Lung microvascular endothelial cell (primary cell): ENCODE measurements around the gene ABCA9. TPM values are rescaled to one million over a fixed set of nuclear protein-coding genes. Genes with fewer than 3 reads are reported as not detected.
"Not testable (repeated sequence)": the region's sequence is repeated elsewhere in the genome, so short reads cannot be mapped to it uniquely, and the experiment has no call there.

Experiments
- DNase-seq, 2 donors: peaks; one replicate each; pipeline versions ENCODE4 v3.0.0 to v3.0.0-alpha.2; 2010; ENCODE audit warnings: low read depth in 2 of 2
- total RNA-seq: library from RNA; depleted of rRNA; stranded (reverse); fragments of >200 nt; gene quantifications from 2 replicates; pipeline ENCODE4 v1.2.1, GENCODE V29; 2014

Gene ABCA9
- total RNA-seq, result 0.44 and 1.8 TPM in 2 replicates

DNA sequence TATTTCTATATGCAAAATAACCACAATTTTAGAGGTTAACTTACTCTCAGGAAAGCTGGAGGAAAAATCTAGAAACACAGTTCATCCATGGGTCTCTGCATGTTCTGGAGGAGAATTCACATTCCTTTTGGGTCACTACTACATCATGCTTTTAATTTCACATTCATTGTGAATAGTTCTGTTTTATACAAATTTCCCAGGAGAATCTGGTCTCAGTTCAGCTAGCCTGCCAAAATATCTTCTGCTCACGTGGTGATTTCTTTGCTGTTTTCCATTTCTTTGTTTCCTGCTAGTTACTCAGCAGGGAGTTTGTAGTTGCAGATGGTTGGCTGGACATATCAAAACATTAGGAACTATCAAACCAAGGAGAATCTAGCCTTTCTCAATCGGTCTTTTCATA is at the start of gene ABCA9:
TSS of gene ABCA9 (minus strand) at position 106 of the 400 bp plus-strand sequence. CDS start 9,801 bp downstream, outside the sequence.
- DNase-seq, result peak in 1 of 2 donors; percentile 74

- no peak for DNase-seq
These were observed 45.4 kb upstream of the ABCA9 start for GRCh38 chr17:69105907-69106730.

GRCh38 chr17:69103557-69104233 is 43.0 kb upstream of the ABCA9 start:
- no peak for DNase-seq

DNA sequence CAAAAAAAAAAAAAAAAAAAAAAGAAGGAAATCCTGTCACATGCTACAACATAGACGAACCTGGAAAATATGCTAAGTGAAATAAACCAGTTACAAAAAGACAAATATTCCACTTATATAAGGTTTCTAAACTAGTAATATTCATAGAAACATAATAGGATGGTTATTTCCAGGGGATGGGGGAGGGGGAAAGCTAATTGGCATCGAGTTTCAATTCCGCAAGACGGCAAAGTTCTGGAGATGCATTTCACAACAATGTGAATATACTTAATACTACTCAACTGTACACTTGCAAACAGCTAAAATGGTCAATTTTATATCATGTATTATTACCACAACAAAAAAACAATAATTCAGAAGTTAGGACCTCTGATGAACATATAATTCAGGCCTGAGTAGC is 37.9 kb upstream of the ABCA9 start:
- peak in 1 of 2 donors; percentile 1 for DNase-seq

- DNase-seq, result no peak
These were observed 35.8 kb upstream of the ABCA9 start for GRCh38 chr17:69096541-69096940.

DNA sequence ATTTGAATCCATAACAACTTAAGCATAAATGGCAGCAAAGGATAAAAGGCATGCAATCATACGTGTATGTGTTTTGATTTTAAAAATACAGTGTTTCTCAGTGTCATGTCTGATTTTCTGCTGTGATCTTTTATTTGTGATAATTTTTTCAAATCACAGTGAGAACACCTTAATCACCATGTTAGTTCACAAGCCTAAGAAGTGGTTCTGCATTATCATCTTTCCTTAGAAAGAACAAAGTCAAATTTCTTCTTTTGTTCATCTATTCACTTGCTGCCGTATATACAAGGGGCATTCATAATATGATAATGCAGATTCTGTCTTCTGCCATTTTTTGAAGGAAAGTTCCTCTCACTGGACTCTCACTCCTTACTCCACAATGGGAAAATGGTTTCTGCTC is 33.3 kb upstream of the ABCA9 start:
- DNase-seq, result no peak

- DNase-seq, result peak in 1 of 2 donors; percentile 74
These were observed 32.6 kb upstream of the ABCA9 start for GRCh38 chr17:69093279-69093789.

GRCh38 chr17:69090365-69090764 is 29.6 kb upstream of the ABCA9 start:
- no peak for DNase-seq

DNA sequence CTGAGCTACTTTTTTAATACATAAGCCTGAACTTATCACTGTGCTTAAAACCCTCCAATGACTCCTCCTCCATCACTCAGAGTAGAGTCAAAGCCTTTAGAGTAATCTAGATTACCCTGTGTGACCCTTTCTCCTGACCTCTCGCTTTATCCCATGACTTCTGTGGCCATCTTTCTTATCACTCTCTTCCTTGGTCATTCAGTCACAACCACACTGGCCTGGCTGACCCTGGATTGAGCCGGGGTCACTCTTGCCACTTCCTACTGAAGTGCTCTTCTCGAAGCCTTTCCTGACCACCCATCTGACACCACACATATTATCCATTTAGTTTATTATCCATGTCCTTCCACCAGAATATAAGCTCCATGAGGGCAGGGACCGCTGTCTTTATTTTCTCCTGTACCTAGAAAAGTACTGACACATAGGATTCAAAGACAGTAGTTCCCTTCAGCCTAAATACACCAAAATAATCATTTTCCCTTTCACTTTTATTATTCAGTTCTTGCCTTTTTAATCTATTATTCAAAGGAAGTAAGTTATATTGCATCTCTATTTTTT is 28.0 kb upstream of the ABCA9 start:
- no peak for DNase-seq

DNA sequence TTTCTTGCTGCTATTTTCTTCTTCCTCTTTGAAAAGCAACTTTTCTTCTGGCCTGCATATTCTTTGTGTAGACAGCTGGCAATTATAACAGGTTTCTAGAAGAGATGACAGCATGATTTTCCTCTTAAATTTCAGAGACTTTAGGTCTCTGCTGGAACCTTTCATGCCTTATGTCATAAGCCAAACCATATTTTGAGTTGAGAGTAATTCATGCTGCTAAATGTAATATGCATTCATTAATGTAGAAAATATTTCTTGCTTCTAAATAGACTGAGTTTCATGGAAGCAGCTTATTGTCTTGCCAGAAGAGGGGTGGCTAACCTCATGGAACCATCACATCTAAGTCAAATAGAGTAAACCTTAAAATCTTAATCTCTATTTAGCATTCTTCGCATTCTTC is 25.9 kb upstream of the ABCA9 start:
- DNase-seq, result no peak

DNA sequence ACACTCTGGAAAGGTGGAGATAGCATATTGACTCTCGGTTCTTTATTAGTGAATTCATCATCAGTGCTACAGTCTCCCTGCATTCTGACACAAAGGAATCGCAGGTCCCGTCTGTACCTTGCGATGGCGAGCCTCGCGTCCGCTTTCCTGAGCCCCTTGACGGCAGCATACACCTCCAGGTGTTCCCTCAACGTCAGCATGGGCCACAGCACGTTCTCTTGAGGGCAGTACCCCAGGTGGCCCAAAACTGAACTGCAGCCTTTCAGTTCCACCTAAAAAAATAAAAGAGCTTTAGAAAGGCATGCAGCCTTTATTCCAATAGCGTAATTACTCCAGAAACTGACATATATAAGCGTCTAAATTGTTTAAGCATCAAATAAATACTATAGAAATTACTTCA is 24.2 kb upstream of the ABCA9 start:
- DNase-seq, result peak in 1 of 2 donors; percentile 12

GRCh38 chr17:69082696-69083095 is 22.0 kb upstream of the ABCA9 start:
- no peak for DNase-seq

- no peak for DNase-seq
These were observed 18.1 kb upstream of the ABCA9 start for GRCh38 chr17:69078864-69079263.

DNA sequence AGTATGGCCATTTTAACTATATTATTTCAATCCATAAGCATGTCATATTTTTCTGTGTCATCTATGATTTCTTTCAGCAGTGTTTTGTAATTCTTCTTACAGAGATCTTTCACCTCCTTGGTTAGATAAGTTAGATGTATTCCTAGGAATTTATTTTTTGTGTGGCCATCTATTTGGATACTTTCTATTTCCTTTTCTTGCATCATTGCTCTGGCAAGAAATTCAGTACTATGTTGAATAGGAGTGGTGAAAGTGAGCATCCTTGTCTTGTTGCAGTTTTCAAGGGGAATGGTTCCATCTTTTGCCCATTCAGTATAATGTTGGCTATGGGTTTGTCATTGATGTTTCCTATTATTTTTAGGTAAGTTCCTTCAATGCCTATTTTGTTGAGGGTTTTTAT is 15.1 kb upstream of the ABCA9 start:
- DNase-seq, result no peak

DNA sequence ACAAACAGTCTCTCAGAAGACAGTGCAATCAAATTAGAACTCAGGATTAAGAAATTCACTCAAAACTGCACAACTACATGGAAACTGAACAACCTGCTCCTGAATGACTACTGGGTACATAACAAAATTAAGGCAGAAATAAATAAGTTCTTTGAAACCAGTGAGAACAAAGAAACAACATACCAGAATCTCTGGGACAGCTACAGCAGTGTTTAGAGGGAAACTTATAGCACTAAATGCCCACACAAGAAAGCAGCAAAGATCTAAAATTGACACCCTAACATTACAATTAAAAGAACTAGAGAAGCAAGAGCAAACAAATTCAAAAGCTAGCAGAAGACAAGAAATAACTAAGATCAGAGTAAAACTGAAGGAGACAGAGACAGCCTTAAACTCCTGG is 12.7 kb upstream of the ABCA9 start:
- not testable (repeated sequence) for DNase-seq

DNA sequence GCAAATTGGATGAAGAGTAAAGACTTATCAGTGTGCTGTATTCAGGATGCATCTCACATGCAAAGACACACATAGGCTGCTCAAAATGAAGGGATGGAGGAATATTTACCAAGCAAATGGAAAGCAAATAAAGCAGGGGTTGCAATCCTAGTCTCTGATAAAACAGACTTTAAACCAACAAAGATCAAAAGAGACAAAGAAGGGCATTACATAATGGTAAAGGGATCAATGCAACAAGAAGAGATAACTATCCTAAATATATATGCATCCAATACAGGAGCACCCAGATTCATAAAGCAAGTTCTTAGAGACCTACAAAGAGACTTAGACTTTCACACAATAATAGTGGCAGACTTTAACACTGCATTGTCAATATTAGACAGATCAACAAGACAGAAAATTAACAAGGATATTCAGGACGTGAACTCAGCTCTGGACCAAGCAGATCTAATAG is 12.1 kb upstream of the ABCA9 start:
- not testable (repeated sequence) for DNase-seq

- not testable (repeated sequence) for DNase-seq
These were observed 10.5 kb upstream of the ABCA9 start for GRCh38 chr17:69071233-69071586.

GRCh38 chr17:69070378-69071232 is 9.9 kb upstream of the ABCA9 start:
- peak in 1 of 2 donors; percentile 25 for DNase-seq

DNA sequence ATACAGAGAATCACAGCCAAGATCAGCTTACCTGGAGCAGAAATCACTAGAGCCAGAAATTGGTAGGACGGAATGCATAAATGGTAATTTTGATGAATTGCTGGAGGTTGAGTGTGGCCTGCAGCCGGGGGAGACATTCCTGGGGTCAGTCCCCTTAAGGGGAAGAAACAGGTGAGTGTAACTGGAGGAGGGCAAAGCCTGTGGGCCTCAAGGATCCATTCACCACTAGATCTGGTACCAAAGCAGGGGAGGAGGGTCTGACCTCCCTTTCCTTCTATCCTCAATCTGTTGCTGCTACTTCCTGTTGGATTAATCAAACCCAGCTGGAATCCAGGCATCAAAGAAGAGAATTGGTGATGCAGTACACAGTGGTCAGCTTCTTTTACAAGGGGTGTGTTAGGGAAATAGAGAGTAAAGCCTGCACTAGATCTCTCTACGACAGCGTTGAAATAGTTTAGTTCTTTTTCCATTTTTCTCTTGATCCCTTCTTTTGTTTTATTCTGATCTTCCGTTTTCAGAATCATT is 8.6 kb upstream of the ABCA9 start:
- no peak for DNase-seq

DNA sequence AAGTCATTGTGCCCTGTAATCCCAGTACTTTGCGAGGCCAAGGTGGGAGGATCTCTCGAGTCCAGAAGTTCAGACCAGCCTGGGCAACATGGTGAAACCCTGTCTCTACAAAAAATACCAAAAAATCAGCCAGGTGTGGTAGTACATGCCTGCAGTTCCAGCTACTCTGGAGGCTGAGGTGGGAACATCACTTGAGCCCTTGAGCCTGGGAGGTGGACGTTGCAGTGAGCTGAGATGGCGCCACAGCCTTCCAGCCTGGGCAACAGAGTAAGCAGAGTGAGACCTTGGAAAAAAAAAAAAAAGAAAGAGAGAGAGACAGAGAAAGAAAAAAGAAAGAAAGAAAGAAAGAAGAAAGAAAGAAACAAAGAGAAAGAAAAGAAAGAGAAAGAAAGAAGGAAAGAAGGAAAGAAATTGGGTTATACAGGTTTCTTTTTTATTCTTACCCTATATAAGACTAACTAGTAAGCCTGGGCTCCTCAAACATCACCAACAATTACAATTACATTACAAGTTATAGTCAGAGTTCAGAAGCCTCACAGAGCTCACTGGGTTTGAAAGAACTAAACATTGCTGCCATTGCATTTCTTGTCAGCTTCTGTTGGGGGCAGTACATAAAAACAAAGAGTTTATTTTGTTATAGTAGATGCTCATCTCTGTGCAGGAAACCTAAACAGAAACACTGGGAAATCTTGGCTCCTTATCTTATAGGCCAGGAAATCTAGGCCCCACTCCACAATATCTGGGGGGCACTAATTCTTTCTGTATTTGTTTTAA is 6.7 kb upstream of the ABCA9 start:
- DNase-seq, result no peak
